SHP77 treated with DMSO at 0.1 percent for 48 hours (cell line): Measurements from ENCODE around the gene SNAPC5.

Source experiments
- DNase-seq: peaks from one replicate; lab custom pipeline; 2025; lab: John Stamatoyannopoulos, UW

SNAPC5 gene

DNA sequence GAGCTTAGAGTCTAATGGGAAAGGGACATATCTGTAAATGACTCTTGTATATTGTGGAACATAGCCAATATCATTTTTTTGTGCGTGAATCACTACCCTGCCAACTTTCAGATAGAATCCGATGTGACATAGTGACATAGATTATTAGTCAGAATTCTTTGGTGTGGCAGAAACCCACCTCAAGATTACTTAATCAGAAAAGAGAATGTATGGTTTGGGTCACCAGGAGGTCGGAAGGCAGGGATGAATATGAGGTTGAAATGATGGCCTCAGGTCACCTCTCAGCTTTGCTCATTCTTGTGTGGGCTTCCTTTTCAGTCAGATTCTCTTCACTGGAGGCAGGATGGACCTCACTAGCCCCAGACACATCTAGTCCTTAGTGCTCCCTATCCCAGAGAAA is 41.4 kb downstream of the SNAPC5 start:
- no peak for DNase-seq

DNA sequence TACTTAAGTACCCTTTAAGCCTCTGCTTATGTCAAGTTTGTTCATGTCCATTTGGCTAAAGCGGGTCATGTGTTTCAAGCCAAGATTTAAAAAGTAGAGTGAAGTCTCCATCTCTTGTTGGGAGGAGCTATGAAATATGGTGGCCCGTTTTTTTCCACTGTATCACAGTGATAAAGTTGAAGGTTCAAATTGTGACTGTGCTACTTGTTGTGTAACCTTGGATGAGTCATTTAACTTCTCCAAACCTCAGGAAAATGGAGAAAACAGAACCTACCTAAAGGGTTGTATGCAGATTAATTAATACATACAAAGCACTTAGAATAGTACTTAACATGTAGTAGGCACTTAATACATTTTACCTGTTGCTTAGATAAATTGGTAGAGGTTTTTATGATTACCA is 43.4 kb downstream of the SNAPC5 start:
- no peak for DNase-seq

GRCh38 chr15:66452971-66453580 is 44.5 kb downstream of the SNAPC5 start:
- no peak for DNase-seq

- DNase-seq = no peak
Observed at GRCh38 chr15:66452420-66452819, 45.1 kb downstream of the SNAPC5 start.
